Activated CD4-positive, CD25-positive, alpha-beta regulatory T cell treated with anti-CD3 and anti-CD28 coated beads, Interleukin-2, amount 50 U/mL, for 72 hours (primary cell): ENCODE measurements around the gene PLA2G15.
"Not testable (repeated sequence)": the region's sequence is repeated elsewhere in the genome, so short reads cannot be mapped to it uniquely, and the experiment has no call there.

ENCODE experiments used
- DNase-seq: peaks from one replicate; pipeline ENCODE4 v3.0.0; 2021

Gene PLA2G15

DNA sequence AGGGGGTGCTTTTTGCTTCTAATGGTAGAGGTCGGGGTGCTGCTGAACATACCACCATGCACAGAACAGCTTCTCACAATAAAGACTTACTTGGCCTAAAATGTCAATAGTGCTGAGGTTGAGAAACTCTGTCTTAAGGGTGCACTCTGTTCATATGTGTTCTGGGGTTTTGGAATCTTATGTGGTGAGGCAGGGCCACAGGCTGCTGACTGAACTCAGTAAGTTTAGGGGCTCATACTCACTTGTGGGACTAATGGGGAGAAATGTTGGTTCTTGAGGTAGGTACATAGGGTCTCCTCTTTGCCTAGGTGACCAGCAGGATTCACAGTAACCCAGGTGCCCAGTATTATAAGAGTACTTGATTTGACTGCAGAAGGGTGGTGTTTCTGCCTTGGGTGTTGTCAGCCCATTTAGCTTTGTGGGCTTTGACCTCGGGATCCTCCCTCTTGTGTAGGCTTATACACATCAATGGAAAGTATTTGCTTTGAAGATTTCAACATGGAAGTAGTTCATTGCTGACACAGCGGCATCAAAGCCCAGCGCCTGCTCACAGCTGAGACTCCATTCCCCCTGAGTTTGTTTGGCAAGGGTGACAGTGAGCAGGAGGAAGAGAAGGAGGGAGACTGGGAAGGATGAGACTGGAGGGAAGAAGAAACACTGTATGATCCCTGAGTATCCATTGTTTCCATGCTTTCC is 36.3 kb downstream of the PLA2G15 start:
- DNase-seq, result no peak

GRCh38 chr16:68282064-68282452 is 36.9 kb downstream of the PLA2G15 start:
- DNase-seq, result no peak

DNA sequence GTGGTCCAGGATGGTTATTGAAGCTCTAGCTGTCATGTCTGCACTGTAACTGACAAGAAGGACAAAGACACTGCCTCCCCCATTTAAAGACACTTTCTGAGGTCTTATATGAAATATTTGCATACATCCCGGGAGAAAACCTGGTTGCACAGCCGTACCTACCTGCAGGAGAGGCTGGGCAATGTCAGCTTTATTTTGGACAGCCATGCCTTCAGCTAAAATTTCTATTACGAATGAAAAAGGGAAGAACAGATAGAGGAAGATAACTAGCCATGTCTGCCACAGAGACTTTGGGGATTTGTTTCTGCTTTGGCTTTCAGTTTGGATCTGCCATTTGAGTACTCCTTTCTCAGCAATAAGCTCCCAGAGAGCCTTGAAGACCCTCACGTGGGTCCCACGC is 38.2 kb downstream of the PLA2G15 start:
- no peak for DNase-seq

- DNase-seq, result no peak
Measured at GRCh38 chr16:68283801-68284598, 38.8 kb downstream of the PLA2G15 start.

- no peak for DNase-seq
Measured at GRCh38 chr16:68284847-68285246, 39.7 kb downstream of the PLA2G15 start.

GRCh38 chr16:68285683-68286082 is 40.5 kb downstream of the PLA2G15 start:
- DNase-seq, result no peak

DNA sequence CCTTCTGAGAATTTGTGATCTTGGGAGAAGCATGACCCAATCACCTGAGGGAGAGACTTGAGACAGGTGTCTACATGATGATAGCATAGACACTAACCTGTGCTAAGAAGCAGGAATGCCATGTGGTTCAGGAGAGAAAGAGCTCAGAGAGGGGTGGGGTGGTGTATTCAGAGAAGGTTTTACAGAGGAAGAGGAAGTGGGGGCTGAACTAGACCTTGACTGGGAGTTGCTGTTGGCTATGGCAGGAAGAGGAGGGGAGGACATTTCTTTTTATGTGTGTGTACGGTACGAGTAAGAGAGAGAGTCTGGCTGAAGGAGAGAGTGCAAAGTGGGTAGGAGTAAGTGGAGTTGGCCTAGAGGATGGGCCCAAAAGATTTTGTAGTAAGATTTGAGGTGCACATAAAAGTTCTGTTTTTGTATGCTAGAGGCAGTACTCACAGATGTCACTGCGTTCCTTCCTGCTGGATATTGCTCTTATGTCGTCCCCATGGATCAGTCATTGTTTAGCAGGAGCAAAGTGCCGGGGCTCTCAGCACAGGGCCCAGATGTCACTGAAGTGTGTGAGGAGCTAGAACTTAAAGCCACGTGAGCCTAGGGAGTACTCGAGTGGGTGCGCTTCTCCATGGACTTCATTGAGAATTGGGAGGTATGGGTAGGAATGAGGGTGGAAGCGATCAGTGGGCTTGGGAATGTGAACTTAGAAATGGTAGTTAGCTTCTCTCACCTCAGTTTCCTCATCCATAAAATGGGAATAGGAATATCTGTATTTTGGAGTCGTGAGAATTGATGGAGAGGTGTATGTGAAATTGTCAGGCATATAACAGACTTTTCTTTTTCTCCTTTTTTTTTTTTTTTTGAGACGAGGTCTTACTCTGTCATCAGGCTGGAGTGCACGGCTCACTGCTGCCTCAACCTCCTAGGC is 41.2 kb downstream of the PLA2G15 start:
- no peak for DNase-seq

- no peak for DNase-seq
Measured at GRCh38 chr16:68287276-68288251, 42.4 kb downstream of the PLA2G15 start.

DNA sequence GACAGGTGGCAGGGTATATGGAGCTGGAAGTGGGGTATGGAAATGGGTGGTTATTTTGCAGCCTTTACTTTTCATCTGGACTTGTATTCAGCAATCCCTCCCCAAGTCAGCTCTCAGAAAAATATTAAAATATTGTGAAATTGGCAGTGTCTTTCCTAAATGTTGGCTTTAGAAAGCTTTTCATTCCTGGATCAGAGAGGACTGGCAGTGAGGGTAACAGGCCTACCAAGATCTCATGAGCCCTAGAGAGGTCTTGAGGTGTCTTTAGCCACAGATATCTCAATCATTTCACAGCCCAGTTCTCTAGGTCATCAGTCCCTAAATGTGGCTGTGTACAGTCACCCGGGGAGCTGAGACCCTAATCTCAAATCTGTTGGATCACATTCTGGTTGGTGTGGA is 43.1 kb downstream of the PLA2G15 start:
- DNase-seq, result no peak

DNA sequence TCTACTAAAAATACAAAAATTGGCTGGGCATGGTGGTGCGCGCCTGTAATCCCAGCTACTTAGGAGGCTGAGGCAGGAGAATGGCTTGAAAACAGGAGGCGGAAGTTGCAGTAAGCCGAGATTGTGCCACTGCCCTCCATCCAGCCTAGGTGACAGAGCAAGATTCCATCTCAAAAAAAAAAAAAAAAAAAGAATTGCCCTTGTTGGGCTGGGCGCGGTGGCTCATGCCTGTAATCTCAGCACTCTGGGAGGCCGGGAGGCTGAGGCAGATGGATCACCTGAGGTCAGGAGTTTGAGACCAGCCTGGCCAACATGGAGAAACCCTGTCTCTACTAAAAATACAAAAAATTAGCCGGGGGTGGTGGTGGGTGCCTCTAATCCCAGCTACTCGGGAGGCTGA is 43.6 kb downstream of the PLA2G15 start:
- not testable (repeated sequence) for DNase-seq

DNA sequence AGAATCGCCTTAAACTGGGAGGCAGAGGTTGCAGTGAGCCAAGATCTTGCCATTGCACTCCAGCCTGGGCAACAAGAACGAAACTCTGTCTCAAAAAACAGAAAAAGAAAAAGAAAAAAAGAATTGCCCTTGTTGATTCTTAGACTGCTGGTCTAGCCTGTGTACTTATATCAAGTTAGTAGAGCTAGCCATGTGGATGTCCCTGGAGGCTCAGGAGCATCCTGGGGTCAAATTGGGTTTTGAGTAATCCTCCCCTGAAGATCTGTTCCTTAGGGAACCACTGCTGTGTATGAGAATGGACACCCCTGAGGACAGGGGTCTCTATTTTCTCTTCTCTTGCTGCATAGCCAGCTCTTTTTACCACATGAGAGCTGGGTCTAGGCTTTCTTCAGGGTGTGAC is 44.0 kb downstream of the PLA2G15 start:
- DNase-seq, result no peak

DNA sequence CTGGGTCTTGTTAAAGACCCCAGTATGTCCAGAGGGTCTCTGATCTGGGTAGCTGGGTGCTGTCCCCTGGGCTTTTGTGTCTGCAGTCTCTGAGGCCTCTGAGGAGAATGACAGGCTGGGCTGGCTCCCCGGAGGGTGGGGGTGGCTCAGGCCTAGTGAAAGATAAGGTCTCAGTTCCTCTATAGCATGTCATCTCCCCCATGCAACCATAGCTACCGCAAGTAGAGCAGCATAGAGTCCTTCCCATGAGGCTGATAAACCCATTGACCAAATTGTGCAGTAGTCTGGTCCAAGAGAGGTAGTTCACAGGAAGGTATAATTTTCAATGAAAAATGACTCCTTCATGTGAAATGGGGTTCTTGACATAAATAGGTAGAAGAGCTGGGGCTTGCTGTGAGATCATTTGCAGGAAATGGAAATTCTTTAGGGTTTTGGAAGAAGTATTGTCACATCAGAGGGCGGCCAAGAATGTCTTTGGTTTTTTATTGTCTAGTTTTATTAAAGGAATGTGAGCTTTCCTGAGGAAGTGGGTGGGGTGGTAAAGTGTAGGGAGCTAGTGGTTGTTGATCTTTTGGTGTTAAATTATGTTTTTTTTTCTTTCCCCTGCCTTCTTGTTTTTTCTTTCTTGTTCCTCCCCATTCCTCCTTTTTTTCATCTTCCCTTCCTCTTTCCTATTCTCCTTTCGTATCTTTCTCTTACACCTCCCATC is 44.6 kb downstream of the PLA2G15 start:
- peak; percentile 47 for DNase-seq

DNA sequence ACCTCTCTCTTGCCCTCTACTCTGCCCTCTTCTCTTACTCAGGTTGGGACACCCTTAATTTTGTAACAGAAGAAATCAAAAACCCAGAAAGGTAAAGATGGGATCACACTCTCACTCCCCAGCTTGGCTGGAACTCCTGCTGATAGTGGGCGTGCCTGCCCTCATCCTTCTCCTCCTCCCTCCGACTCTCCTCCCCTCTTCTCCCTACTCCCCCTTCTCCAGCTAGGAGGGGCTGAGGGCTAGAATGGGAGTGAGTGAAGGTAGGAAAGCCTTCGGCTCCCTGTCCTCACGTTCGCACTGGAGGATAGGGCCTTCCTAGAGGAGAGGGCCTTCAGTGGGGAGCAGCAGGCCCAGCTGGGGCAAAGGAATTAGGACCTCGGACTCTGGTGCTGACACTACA is 45.3 kb downstream of the PLA2G15 start:
- no peak for DNase-seq

GRCh38 chr16:68291227-68291626 is 46.1 kb downstream of the PLA2G15 start:
- no peak for DNase-seq

- DNase-seq, result no peak
Measured at GRCh38 chr16:68292425-68292824, 47.3 kb downstream of the PLA2G15 start.

DNA sequence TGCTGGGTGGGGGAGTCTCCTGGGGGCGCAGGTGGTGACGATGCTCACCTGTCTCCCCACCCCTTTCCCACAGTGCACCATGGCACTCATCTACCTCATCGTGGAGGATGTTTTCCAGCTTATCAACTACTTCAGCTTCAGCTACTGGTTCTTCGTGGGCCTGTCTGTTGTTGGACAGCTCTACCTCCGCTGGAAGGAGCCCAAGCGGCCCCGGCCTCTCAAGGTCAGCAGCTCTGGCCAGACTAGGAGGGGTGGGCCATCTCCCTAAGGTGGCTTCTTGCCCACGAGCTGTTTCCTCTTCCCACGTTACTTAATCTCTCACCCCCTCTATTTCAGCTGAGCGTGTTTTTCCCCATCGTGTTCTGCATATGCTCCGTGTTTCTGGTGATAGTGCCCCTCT is 51.1 kb downstream of the PLA2G15 start:
- DNase-seq, result no peak

DNA sequence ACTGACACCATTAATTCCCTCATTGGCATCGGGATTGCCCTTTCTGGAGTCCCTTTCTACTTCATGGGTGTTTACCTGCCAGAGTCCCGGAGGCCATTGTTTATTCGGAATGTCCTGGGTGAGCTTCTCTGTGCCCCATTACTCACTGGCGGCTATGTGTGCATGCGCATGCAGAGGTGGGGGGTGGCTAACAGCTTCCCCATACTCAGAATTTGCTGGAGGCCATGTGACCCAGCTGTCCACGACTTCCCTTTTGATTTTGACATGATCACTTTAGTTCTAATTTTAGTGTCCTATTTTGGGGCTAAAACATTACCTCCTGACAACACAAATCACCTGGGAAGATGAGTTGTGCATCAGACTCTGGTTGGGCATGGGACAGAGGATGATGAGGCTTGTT is 51.5 kb downstream of the PLA2G15 start:
- no peak for DNase-seq

- DNase-seq, result no peak
Measured at GRCh38 chr16:68297908-68298307, 52.7 kb downstream of the PLA2G15 start.

- no peak for DNase-seq
Measured at GRCh38 chr16:68298312-68298711, 53.1 kb downstream of the PLA2G15 start.

DNA sequence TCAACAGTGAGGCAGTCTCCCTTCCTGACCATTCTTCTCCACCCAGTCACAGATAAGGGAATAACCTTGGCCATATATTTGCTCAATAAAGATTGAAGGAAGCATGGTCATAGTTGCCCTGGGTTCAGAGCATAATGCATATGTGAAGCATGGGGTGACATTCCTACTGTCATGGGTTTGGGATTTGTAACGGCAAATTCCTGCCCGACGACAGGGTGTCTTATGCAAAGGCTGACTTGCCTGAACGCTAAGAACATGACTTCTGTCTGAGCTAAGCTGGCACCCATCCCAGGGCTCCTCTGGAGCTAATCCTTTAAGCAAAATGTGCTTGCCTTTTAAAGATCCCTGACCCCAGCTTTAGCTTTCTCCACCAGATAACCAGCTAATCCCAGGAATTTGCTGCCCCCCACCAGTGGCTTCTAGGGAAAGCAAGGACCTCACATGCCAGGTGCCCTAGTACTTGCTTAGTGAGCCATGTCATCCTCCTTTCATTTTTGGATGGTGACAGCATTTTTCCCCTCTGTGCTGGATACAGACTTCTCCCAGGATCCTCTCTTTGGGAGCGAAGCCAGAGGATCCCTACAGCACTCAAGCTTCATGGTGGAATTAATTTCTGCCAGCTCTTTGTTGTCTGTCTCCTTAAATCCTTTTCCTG is 53.9 kb downstream of the PLA2G15 start:
- no peak for DNase-seq
